Effector CD4-positive, alpha-beta T cell (primary cell): ENCODE data around the gene CCDC18.
"Not testable (repeated sequence)": the region's sequence is repeated elsewhere in the genome, so short reads cannot be mapped to it uniquely, and the experiment has no call there.

ENCODE experiments used
- DNase-seq: peaks from one replicate; pipeline ENCODE4 v3.0.0-alpha.2; 2020

Gene CCDC18

GRCh38 chr1:93239863-93240262 lies 59.3 kb downstream of the CCDC18 start:
- DNase-seq, result no peak

GRCh38 chr1:93243233-93243632 lies 62.7 kb downstream of the CCDC18 start:
- not testable (repeated sequence) for DNase-seq

GRCh38 chr1:93244298-93245069 lies 64.0 kb downstream of the CCDC18 start:
- no peak for DNase-seq

GRCh38 chr1:93251966-93252365 lies 71.4 kb downstream of the CCDC18 start:
- DNase-seq, result no peak

GRCh38 chr1:93252598-93252997 lies 72.1 kb downstream of the CCDC18 start:
- no peak for DNase-seq

GRCh38 chr1:93253516-93253915 lies 73.0 kb downstream of the CCDC18 start:
- no peak for DNase-seq

GRCh38 chr1:93255222-93256079 lies 74.9 kb downstream of the CCDC18 start:
- no peak for DNase-seq

- DNase-seq, result no peak
These were observed 75.9 kb downstream of the CCDC18 start for GRCh38 chr1:93256433-93256832.

- no peak for DNase-seq
These were observed 77.4 kb downstream of the CCDC18 start for GRCh38 chr1:93257889-93258288.

GRCh38 chr1:93260726-93261125 lies 80.2 kb downstream of the CCDC18 start:
- not testable (repeated sequence) for DNase-seq

- no peak for DNase-seq
These were observed 82.1 kb downstream of the CCDC18 start for GRCh38 chr1:93262645-93263044.

GRCh38 chr1:93268888-93269287 lies 88.4 kb downstream of the CCDC18 start:
- not testable (repeated sequence) for DNase-seq

- DNase-seq, result not testable (repeated sequence)
These were observed 94.7 kb downstream of the CCDC18 start for GRCh38 chr1:93275262-93275633.

GRCh38 chr1:93275634-93276295 lies 95.2 kb downstream of the CCDC18 start:
- no peak for DNase-seq

GRCh38 chr1:93277530-93277929 lies 97.0 kb downstream of the CCDC18 start:
- not testable (repeated sequence) for DNase-seq

- DNase-seq, result no peak
These were observed 103.0 kb downstream of the CCDC18 start for GRCh38 chr1:93283496-93283895.

GRCh38 chr1:93288558-93288957 lies 108.0 kb downstream of the CCDC18 start:
- no peak for DNase-seq

- DNase-seq, result no peak
These were observed 116.1 kb downstream of the CCDC18 start for GRCh38 chr1:93296555-93297154.

GRCh38 chr1:93301131-93301530 lies 120.6 kb downstream of the CCDC18 start:
- no peak for DNase-seq

GRCh38 chr1:93302078-93302477 lies 121.6 kb downstream of the CCDC18 start:
- no peak for DNase-seq

- DNase-seq, result peak; percentile 40
These were observed 124.2 kb downstream of the CCDC18 start for GRCh38 chr1:93304716-93305138.

- no peak for DNase-seq
These were observed 126.4 kb downstream of the CCDC18 start for GRCh38 chr1:93306920-93307319.

GRCh38 chr1:93313026-93313425 lies 132.5 kb downstream of the CCDC18 start:
- no peak for DNase-seq
